H1 (cell line): ENCODE results near the gene DACT3. TPM values are rescaled to one million over a fixed set of nuclear protein-coding genes. Genes with fewer than 3 reads are reported as not detected.

Source experiments
- CTCF ChIA-PET: fragments of 300-600 bp; sonication (Branson Sonifier 250); formaldehyde crosslinking; loops from one replicate; lab custom pipeline; 2021; ENCODE audit not compliant: partially characterized antibody; lab: Charles Lee
- POLR2A ChIA-PET: fragments of 300-600 bp; sonication (Branson Sonifier 250); formaldehyde crosslinking; loops from one replicate; lab custom pipeline; 2021; ENCODE audit warnings: inconsistent platforms; ENCODE audit not compliant: partially characterized antibody; lab: Charles Lee
- DNase-seq, 2 experiments: peaks; one replicate each; pipeline versions ENCODE4 v3.0.0 to v3.0.0-alpha.2; 2010 to 2022; ENCODE audit warnings: low spot score in 2 of 2, low read depth in 1 of 2, mixed read lengths in 1 of 2
- FAIRE-seq: peaks from 2 replicates; lab custom pipeline; 2011; peaks lifted over from hg19 to GRCh38; lab: Jason Lieb, UNC
- H2AFZ ChIP-seq: 2 replicates; pipeline ENCODE4 v1.8.1; 2012; ENCODE audit warnings: low read length, inconsistent platforms
- H2AK5ac ChIP-seq: 2 replicates; pipeline ENCODE4 v1.6.1; 2013; ENCODE audit warnings: low read depth, low read length
- H2BK120ac ChIP-seq: replicated peaks from 2 replicates; pipeline ENCODE3; 2013; ENCODE audit warnings: low read depth, low read length, inconsistent platforms
- H2BK12ac ChIP-seq: 2 replicates; pipeline ENCODE4 v1.6.1; 2013; ENCODE audit warnings: low read depth, low read length
- H2BK15ac ChIP-seq: 2 replicates; pipeline ENCODE4 v1.6.1; 2013; ENCODE audit warnings: low read length
- H2BK20ac ChIP-seq: 2 replicates; pipeline ENCODE4 v1.6.1; 2013; ENCODE audit warnings: low read length
- H2BK5ac ChIP-seq: 2 replicates; pipeline ENCODE4 v1.6.1; 2013; ENCODE audit warnings: low read depth, low read length
- H3K14ac ChIP-seq: 2 replicates; pipeline ENCODE4 v1.6.1; 2013; ENCODE audit warnings: inconsistent platforms; ENCODE audit not compliant: insufficient read length
- H3K18ac ChIP-seq: 2 replicates; pipeline ENCODE4 v1.6.1; 2013; ENCODE audit warnings: low read length; ENCODE audit errors: extremely low read depth
- H3K23ac ChIP-seq: 2 replicates; pipeline ENCODE4 v1.6.1; 2013; ENCODE audit warnings: inconsistent platforms; ENCODE audit not compliant: insufficient read length
- H3K23me2 ChIP-seq: 2 replicates; pipeline ENCODE4 v1.6.1; 2013; ENCODE audit warnings: low read depth, low read length
- H3K27ac ChIP-seq: 2 replicates; pipeline ENCODE4 v1.6.1; 2011; ENCODE audit warnings: low read depth, low read length, inconsistent platforms
- H3K27me3 ChIP-seq, 4 experiments: replicated peaks in 1 of 4; 1 replicate in 1 of 4; 2 replicates in 3 of 4; pipeline versions ENCODE4 v1.6.1 to v1.8.1; 2011 to 2013; ENCODE audit warnings: low read length in 3 of 4, mild to moderate bottlenecking in 3 of 4, inconsistent platforms in 2 of 4, mixed read lengths in 2 of 4, moderate library complexity in 1 of 4; ENCODE audit not compliant: control insufficient read depth in 3 of 4, insufficient read depth in 3 of 4; ENCODE audit errors: extremely low read depth in 1 of 4
- H3K36me3 ChIP-seq, 4 experiments: 2 replicates each; pipeline versions ENCODE4 v1.6.1 to v1.8.1; 2011 to 2013; ENCODE audit warnings: mild to moderate bottlenecking in 4 of 4, low read length in 3 of 4, moderate library complexity in 2 of 4, control low read depth in 1 of 4, inconsistent platforms in 1 of 4; ENCODE audit not compliant: insufficient read depth in 4 of 4, control insufficient read depth in 2 of 4
- H3K4ac ChIP-seq: replicated peaks from 2 replicates; pipeline ENCODE3; 2013; ENCODE audit warnings: low read length, low read depth, mixed read lengths, inconsistent platforms; ENCODE audit not compliant: insufficient read length
- H3K4me1 ChIP-seq, 4 experiments: replicated peaks in 1 of 4; 1 replicate in 1 of 4; 2 replicates in 3 of 4; pipeline versions ENCODE4 v1.6.1 to v1.8.1; 2011 to 2013; ENCODE audit warnings: low read length in 3 of 4, inconsistent platforms in 2 of 4, mixed read lengths in 1 of 4; ENCODE audit not compliant: insufficient read depth in 4 of 4, control insufficient read depth in 3 of 4
- H3K4me2 ChIP-seq, 2 experiments: 2 replicates each; pipeline versions ENCODE4 v1.6.1 to v1.8.1; 2011 to 2013; ENCODE audit warnings: low read depth in 2 of 2, low read length in 2 of 2, control low read depth in 1 of 2, inconsistent platforms in 1 of 2, mild to moderate bottlenecking in 1 of 2; ENCODE audit not compliant: insufficient read depth in 1 of 2
- H3K4me3 ChIP-seq, 4 experiments: fragments of 200-600, 300-600 bp in 1 of 4; sonication (generic), shearing (Covaris generic), sonication (Bioruptor Twin) in 1 of 4; 2 replicates each; pipeline versions ENCODE4 v1.5.1 to v1.8.1; 2011 to 2016; ENCODE audit warnings: low read length in 4 of 4, low read depth in 3 of 4, control low read depth in 2 of 4, inconsistent platforms in 2 of 4, mild to moderate bottlenecking in 2 of 4, mixed read lengths in 1 of 4, moderate library complexity in 1 of 4; ENCODE audit not compliant: insufficient read depth in 2 of 4; ENCODE audit errors: extremely low read depth in 1 of 4
- H3K56ac ChIP-seq: replicated peaks from 2 replicates; pipeline ENCODE3; 2013; ENCODE audit warnings: low read depth, mild to moderate bottlenecking, mixed read lengths, low read length, inconsistent platforms; ENCODE audit not compliant: insufficient read length
- H3K79me1 ChIP-seq: 2 replicates; pipeline ENCODE4 v1.6.1; 2013; ENCODE audit warnings: low read depth, low read length, control low read depth
- H3K79me2 ChIP-seq, 2 experiments: 2 replicates each; pipeline versions ENCODE4 v1.6.1 to v1.8.1; 2012 to 2013; ENCODE audit warnings: low read length in 2 of 2, mild to moderate bottlenecking in 2 of 2, inconsistent platforms in 1 of 2; ENCODE audit not compliant: insufficient read depth in 2 of 2, control insufficient read depth in 1 of 2
- H3K9ac ChIP-seq, 4 experiments: replicated peaks in 1 of 4; 1 replicate in 1 of 4; 2 replicates in 3 of 4; pipeline versions ENCODE4 v1.6.1 to v1.8.1; 2011 to 2013; ENCODE audit warnings: low read depth in 3 of 4, low read length in 3 of 4, control low read depth in 2 of 4, mild to moderate bottlenecking in 2 of 4, moderate library complexity in 2 of 4, inconsistent platforms in 1 of 4; ENCODE audit errors: extremely low read depth in 1 of 4
- H3K9me3 ChIP-seq, 2 experiments: 2 replicates each; pipeline versions ENCODE4 v1.6.1 to v1.8.1; 2012 to 2013; ENCODE audit warnings: mild to moderate bottlenecking in 2 of 2, moderate library complexity in 2 of 2, control low read depth in 1 of 2, inconsistent platforms in 1 of 2, low read depth in 1 of 2, low read length in 1 of 2, mixed read lengths in 1 of 2; ENCODE audit not compliant: insufficient read depth in 2 of 2
- H4K20me1 ChIP-seq, 2 experiments: replicated peaks in 1 of 2; 2 replicates each; pipeline versions ENCODE3 to v1.8.1; 2011 to 2013; ENCODE audit warnings: inconsistent platforms in 2 of 2, low read length in 2 of 2, mild to moderate bottlenecking in 1 of 2; ENCODE audit not compliant: insufficient read depth in 2 of 2, control insufficient read depth in 1 of 2
- H4K5ac ChIP-seq: 2 replicates; pipeline ENCODE4 v1.6.1; 2013; ENCODE audit warnings: low read length, low read depth, mixed read lengths, inconsistent platforms; ENCODE audit not compliant: insufficient read length
- H4K8ac ChIP-seq: 2 replicates; pipeline ENCODE4 v1.8.0; 2013; ENCODE audit warnings: mild to moderate bottlenecking, moderate library complexity, low read length, inconsistent platforms; ENCODE audit not compliant: insufficient read depth; ENCODE audit errors: extremely low read depth
- H4K91ac ChIP-seq: replicated peaks from 2 replicates; pipeline ENCODE3; 2013; ENCODE audit warnings: low read length, mixed read lengths, inconsistent platforms; ENCODE audit not compliant: insufficient read length
- ASH2L ChIP-seq: fragments of 200-600, 300-600 bp; sonication (generic); IDR thresholded peaks from one replicate; pipeline ENCODE4 v1.7.1; 2017; ENCODE audit warnings: low read length
- ATF3 ChIP-seq: IDR thresholded peaks from 2 replicates; pipeline ENCODE4 v1.6.1; 2011; ENCODE audit warnings: low read depth, mild to moderate bottlenecking, low read length; ENCODE audit not compliant: insufficient read depth
- CEBPB ChIP-seq: IDR thresholded peaks from 2 replicates; pipeline ENCODE4 v1.6.1; 2012; ENCODE audit warnings: low read depth, low read length
- CHD1 ChIP-seq: IDR thresholded peaks from 2 replicates; pipeline ENCODE4 v1.6.1; 2012; ENCODE audit warnings: low read depth, low read length, improper control_type of control experiment
- E2F6 ChIP-seq: IDR thresholded peaks from 2 replicates; pipeline ENCODE4 v1.6.1; 2012; ENCODE audit warnings: inconsistent platforms
- JUND ChIP-seq: IDR thresholded peaks from 2 replicates; pipeline ENCODE4 v1.6.1; 2011; ENCODE audit warnings: mild to moderate bottlenecking, improper control_type of control experiment, low read length
- MAFK ChIP-seq: IDR thresholded peaks from 2 replicates; pipeline ENCODE4 v1.6.1; 2012; ENCODE audit warnings: low read depth, mild to moderate bottlenecking, improper control_type of control experiment, low read length
- MAX ChIP-seq: IDR thresholded peaks from 2 replicates; pipeline ENCODE4 v1.6.1; 2012; ENCODE audit warnings: inconsistent platforms
- RXRA ChIP-seq: IDR thresholded peaks from 2 replicates; pipeline ENCODE4 v1.6.1; 2011; ENCODE audit warnings: low read depth, mild to moderate bottlenecking, low read length, moderate library complexity; ENCODE audit not compliant: insufficient read depth
- SP1 ChIP-seq: IDR thresholded peaks from 2 replicates; pipeline ENCODE4 v1.6.1; 2011; ENCODE audit warnings: low read depth, low read length
- SRF ChIP-seq: IDR thresholded peaks from 2 replicates; pipeline ENCODE4 v1.6.1; 2011; ENCODE audit warnings: mild to moderate bottlenecking, low read depth, low read length, moderate library complexity
- TEAD4 ChIP-seq: IDR thresholded peaks from 2 replicates; pipeline ENCODE4 v1.6.1; 2012; ENCODE audit warnings: low read depth, low read length, inconsistent platforms, mixed read lengths
- YY1 ChIP-seq: IDR thresholded peaks from 2 replicates; pipeline ENCODE4 v1.6.1; 2011; ENCODE audit warnings: low read depth, mild to moderate bottlenecking, low read length
- ZNF274 ChIP-seq: IDR thresholded peaks from 2 replicates; pipeline ENCODE4 v1.7.0; 2012; ENCODE audit warnings: low read length, borderline replicate concordance; ENCODE audit errors: extremely low read depth
- WGBS, 2 experiments: shearing (Covaris generic) in 1 of 2; methylation state at CpG; one replicate each; pipeline versions ENCODE4 v1.1.6 to v1.1.7; 2013 to 2015; ENCODE audit warnings: low lambda C conversion rate in 2 of 2, mixed read lengths in 2 of 2, inconsistent platforms in 1 of 2, low coverage in 1 of 2, missing lambda C conversion rate in 1 of 2; ENCODE audit not compliant: insufficient replicate concordance in 2 of 2, insufficient coverage in 1 of 2, insufficient read length in 1 of 2; ENCODE audit errors: extremely low coverage in 1 of 2, missing lambda C conversion rate in 1 of 2; 5-methylcytosine and 5-hydroxymethylcytosine counted together
- polyA plus RNA-seq, 7 experiments: library from polyadenylated mRNA; depleted of rRNA in 3 of 7; stranded (reverse) in 5 of 7; unstranded in 2 of 7; fragments of >200 nt in 5 of 7; fragments of 200-250 nt in 2 of 7; gene quantifications; 1 replicate in 5 of 7; 2 replicates in 1 of 7; 4 replicates in 1 of 7; pipeline versions ENCODE4 v1.2.1 to v1.2.3, GENCODE V29; 2011 to 2013; ENCODE audit warnings: missing spikeins in 2 of 7, mixed read lengths in 2 of 7
- total RNA-seq: library from RNA; stranded (reverse); fragmentation: NEBNext Ultra II Directional; extraction: Animal tissue kit (Norgen Biotek cat#: 25700); gene quantifications from 2 replicates; pipeline ENCODE4 v1.2.1, GENCODE V29; 2021

Gene DACT3
- total and polyA plus RNA-seq, 2 of the 8 experiments (the other 6 are each of a cell fraction or from before 2014, with no cell fraction given) = 1.8 to 2.0 TPM

GRCh38 chr19:46611776-46612175 is 49.2 kb downstream of the DACT3 start:
- DNase-seq = no peak
- Histone ChIP-seq H3K9me3 (no peaks in the 10 kb centered on the region), H2BK20ac (no peak overlapping the region), H3K4ac (no peak overlapping the region), H4K8ac (no peak overlapping the region), H3K14ac (no peak overlapping the region), H3K79me1 (no peaks in the 10 kb centered on the region), H3K9ac (no peak overlapping the region), H2BK5ac (no peak overlapping the region), H3K4me2 (no peak overlapping the region), H4K91ac (no peak overlapping the region), H3K4me1 (no peaks in the 10 kb centered on the region), H2BK15ac (no peak overlapping the region), H3K4me3 (no peak overlapping the region), H2BK12ac (no peak overlapping the region), H2AK5ac (no peak overlapping the region), H3K79me2 (no peaks in the 10 kb centered on the region), H3K36me3 (peaks cover 10 to 32% (median 30%) of the 10 kb centered on the region in 4 experiments; a peak in 7 of 8 replicates), H3K23me2 (no peaks in the 10 kb centered on the region), H4K5ac (no peak overlapping the region), H3K23ac (no peak overlapping the region), H3K56ac (no peak overlapping the region), H2AFZ (no peak overlapping the region), H3K27ac (no peak overlapping the region), H2BK120ac (no peak overlapping the region), H4K20me1 (peaks cover 0 to 11% of the 10 kb centered on the region in 2 experiments), H3K18ac (no peak overlapping the region), H3K27me3 (no peaks in the 10 kb centered on the region)
- WGBS, 2 experiments = 90% methylated on average over 6 of the region's 6 CpGs; no CpG with 5 or more reads in 1 of the 2 experiments
- CTCF ChIA-PET = interaction anchor here (1.1 to 15.6 kb wide), 6 partner anchors 10 to 93 kb away, joined by 5 to 341 read pairs (median 12); partner anchors contain the start of genes CALM3, DACT3 and PTGIR
- POLR2A ChIA-PET = interaction anchor here (1.2 to 3.5 kb wide), 3 partner anchors 9 to 20 kb away, joined by 3 to 28 read pairs (median 6); partner anchors contain the start of gene CALM3
- FAIRE-seq = no peak
- TF ChIP-seq JUND = no peak
- TF ChIP-seq ZNF274 = no peak
- TF ChIP-seq MAX = no peak
- no peak for TF ChIP-seq SRF
- no peak for TF ChIP-seq CEBPB
- no peak for TF ChIP-seq SP1
- TF ChIP-seq E2F6 = no peak
- no peak for TF ChIP-seq RXRA
- TF ChIP-seq MAFK = no peak
- TF ChIP-seq CHD1 = no peak
- no peak for TF ChIP-seq YY1
- no peak for TF ChIP-seq ATF3
- no peak for TF ChIP-seq TEAD4
- no peak for TF ChIP-seq ASH2L
